Choroid plexus epithelial cell (primary cell): Measurements from ENCODE around the gene PHKA2.

ENCODE experiments used
- DNase-seq: peaks from one replicate; pipeline ENCODE4 v3.0.0-alpha.2; 2010; ENCODE audit warnings: low read depth
- H3K4me3 ChIP-seq: 2 replicates; pipeline ENCODE4 v1.5.1; 2011; ENCODE audit warnings: low read depth, mild to moderate bottlenecking, control low read depth, low read length, moderate library complexity
- TF ChIP-seq, protein P1 (sequence below): conservative IDR thresholded peaks from 2 replicates; pipeline ENCODE4 v1.5.1; 2011; ENCODE audit warnings: low read depth, mild to moderate bottlenecking, control low read depth, inconsistent platforms, low read length, moderate library complexity

The PHKA2 gene

DNA sequence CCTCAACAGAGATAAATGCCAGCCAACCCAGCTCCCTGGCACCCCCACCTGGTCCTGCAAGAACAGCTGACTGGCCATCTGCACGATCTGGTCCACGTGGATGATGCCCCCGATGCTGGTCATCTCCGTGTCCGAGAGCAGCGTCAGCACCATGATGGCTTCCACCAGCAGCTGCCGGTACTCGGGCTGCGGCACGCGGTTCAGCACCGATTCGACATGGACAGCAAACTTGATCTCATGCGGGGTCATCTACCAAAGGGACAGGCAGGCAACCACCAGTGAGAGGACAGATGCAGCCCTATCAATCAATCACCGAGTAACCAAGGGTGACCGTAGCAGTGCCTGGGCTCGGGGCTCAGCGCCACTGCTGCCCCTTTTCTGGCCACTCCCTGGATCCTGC lies 89.8 kb downstream of the PHKA2 start:
- TF ChIP-seq, protein P1, sequence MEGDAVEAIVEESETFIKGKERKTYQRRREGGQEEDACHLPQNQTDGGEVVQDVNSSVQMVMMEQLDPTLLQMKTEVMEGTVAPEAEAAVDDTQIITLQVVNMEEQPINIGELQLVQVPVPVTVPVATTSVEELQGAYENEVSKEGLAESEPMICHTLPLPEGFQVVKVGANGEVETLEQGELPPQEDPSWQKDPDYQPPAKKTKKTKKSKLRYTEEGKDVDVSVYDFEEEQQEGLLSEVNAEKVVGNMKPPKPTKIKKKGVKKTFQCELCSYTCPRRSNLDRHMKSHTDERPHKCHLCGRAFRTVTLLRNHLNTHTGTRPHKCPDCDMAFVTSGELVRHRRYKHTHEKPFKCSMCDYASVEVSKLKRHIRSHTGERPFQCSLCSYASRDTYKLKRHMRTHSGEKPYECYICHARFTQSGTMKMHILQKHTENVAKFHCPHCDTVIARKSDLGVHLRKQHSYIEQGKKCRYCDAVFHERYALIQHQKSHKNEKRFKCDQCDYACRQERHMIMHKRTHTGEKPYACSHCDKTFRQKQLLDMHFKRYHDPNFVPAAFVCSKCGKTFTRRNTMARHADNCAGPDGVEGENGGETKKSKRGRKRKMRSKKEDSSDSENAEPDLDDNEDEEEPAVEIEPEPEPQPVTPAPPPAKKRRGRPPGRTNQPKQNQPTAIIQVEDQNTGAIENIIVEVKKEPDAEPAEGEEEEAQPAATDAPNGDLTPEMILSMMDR = no peak
- DNase-seq = no peak
- H3K4me3 ChIP-seq = no peak overlapping the region

DNA sequence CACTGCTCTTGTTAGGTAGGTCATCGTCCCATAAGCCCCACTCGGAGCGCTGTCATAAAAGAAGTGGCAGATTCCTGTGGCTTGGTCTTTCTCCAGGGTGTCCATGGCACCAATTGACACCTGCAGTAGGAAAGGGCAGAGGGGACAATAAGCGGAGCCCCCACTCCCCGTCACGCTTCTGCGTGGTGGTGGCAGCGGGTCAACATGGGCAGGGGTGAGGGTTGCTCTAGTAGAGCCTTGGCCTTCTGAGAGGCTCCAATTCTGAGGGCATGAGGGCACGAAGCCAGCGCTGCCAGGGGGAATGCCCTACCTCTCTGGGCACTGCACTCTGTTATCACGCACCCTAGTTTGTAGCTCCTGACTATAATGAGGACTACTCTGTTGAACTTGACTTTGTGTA lies 90.4 kb downstream of the PHKA2 start:
- no peak for DNase-seq
- TF ChIP-seq, protein P1 = no peak
- H3K4me3 ChIP-seq = no peak overlapping the region

DNA sequence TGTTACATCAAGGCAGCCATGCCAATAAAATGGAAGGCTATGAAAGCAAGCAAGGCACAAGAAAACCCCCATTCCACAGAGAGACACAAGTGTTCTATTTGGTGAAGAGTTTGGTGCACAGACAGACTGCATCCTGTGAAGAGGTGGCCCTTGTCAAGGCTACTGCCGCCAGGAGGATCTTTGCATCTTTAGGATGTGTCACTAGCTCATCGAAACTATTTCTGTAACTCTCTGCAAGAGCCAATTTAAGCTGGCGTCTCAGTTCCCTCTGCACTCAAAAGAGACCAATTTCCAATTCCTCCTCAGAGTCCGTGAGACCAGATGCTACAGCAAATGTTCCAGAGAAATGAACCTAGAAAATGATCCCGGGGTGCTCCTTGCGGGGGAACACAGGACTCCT lies 91.0 kb downstream of the PHKA2 start:
- TF ChIP-seq, protein P1 = no peak
- no peak overlapping the region for H3K4me3 ChIP-seq
- no peak for DNase-seq

DNA sequence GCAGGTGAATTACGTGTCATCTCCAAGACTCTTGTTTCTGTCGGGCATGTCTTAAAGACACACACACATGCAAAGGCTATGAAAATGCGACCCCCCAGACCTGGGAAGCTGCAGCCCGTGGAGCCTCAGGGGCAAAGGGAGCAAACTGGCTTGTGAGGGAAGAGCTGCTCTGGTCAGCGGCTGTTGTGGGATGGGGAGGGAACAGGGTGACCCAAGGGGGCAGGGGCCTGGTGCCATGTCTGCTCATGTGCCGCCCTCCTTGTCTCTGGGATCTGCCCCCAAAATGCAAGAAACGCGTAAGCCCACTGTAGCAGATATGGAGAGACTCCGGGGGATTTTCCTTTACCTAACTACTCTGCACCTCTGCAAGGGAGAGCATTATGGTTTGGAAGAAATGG lies 92.4 kb downstream of the PHKA2 start:
- TF ChIP-seq, protein P1 = no peak
- H3K4me3 ChIP-seq = no peak overlapping the region

DNA sequence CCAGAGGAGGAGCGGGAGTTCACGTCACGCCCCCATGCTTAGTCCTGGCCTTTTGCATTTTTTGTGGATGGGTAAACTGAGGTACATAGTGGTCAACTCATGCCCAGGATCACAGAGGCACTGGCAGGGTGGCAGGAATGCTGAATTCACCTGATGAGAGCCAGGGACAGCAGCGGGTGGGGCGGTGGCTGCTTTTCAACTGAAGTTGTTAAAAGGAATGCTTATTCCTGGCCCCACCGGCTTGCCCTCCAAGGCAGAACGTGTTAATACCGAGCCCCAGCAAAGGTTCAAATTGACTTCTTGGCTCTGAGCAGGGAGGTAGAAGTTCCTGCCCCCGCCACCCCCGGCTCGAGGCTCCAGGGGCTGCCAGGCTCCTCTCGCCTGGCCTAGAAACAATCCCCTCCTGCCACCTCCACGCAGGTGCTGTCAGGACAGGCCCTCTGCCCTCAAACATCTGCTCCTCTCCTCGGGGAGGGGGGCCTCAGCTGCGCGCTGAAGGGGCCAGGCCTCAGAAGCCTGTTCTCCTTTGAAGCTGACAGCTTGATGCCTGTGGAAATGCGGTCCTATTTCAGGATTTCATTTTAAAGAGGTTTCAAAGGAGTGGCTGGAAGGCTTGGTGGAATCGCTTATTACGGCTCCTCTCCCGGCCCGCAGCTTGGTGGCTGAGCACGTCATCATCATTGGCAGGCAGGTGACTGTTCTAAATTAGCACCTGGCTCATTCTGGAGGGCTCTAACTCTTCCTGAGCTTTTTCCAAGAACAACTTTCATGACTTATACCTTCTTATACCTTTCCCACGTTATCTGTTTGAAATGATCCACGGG lies 93.0 kb downstream of the PHKA2 start:
- no peak for DNase-seq
- TF ChIP-seq, protein P1 = no peak
- H3K4me3 ChIP-seq = no peak overlapping the region

More for the DNA sequence above, 92.4 kb downstream of the PHKA2 start:
- no peak for DNase-seq

DNA sequence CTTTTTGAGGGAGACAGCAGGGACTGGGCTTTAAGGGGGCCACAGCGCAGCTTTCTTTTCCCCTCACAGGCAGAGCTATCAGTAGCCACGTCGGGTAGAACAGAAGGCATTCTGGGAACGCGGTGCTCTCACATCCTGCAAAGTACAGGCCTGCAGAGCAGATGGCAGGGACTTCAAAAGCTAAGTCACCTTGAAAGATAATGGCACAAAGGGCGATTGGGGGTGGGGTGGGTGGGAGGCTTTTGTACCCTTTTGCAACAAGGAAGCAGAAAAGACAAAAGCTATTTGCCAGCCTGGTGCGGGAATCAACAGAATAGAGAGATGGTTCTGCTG lies 93.9 kb downstream of the PHKA2 start:
- H3K4me3 ChIP-seq = no peak overlapping the region
- TF ChIP-seq, protein P1 = no peak
- DNase-seq = no peak
